OCI-LY1 (cell line): ENCODE data around the gene DNAAF3.

Source experiments
- H2AFZ ChIP-seq: fragments of 200-600 bp; sonication (generic), shearing (Covaris generic); 2 replicates; pipeline ENCODE4 v1.6.0; 2014; ENCODE audit warnings: antibody characterized with exemption, mild to moderate bottlenecking, low read length
- H3F3A ChIP-seq: fragments of 200-600 bp; sonication (generic), shearing (Covaris generic); 2 replicates; pipeline ENCODE4 v1.6.0; 2014; ENCODE audit warnings: mild to moderate bottlenecking, antibody characterized with exemption, low read length, moderate library complexity; ENCODE audit not compliant: insufficient read depth
- H3K27ac ChIP-seq: fragments of 200-600 bp; sonication (generic); 2 replicates; pipeline ENCODE4 v1.5.1; 2014; ENCODE audit warnings: low read length, mixed run types, mild to moderate bottlenecking, low read depth; ENCODE audit not compliant: poor library complexity, severe bottlenecking
- H3K27me3 ChIP-seq: fragments of 200-600 bp; sonication (generic); 2 replicates; pipeline ENCODE4 v1.6.0; 2014; ENCODE audit warnings: antibody characterized with exemption, mild to moderate bottlenecking, low read length, moderate library complexity; ENCODE audit not compliant: insufficient read depth
- H3K36me3 ChIP-seq: fragments of 200-600 bp; sonication (generic); 2 replicates; pipeline ENCODE4 v1.6.1; 2014; ENCODE audit warnings: mild to moderate bottlenecking, antibody characterized with exemption, low read length, moderate library complexity, mixed read lengths; ENCODE audit not compliant: insufficient read depth
- H3K4me1 ChIP-seq: fragments of 200-600 bp; sonication (generic); 2 replicates; pipeline ENCODE4 v1.5.1; 2014; ENCODE audit warnings: mild to moderate bottlenecking, low read length, moderate library complexity; ENCODE audit not compliant: insufficient read depth, severe bottlenecking
- H3K4me2 ChIP-seq: fragments of 200-600 bp; sonication (generic), shearing (Covaris generic); 2 replicates; pipeline ENCODE4 v1.6.1; 2014; ENCODE audit warnings: low read length
- H3K4me3 ChIP-seq: fragments of 200-600 bp; sonication (generic); 2 replicates; pipeline ENCODE4 v1.5.1; 2014; ENCODE audit warnings: low read length, low read depth, mild to moderate bottlenecking, mixed read lengths; ENCODE audit not compliant: poor library complexity, severe bottlenecking
- H3K79me2 ChIP-seq: fragments of 200-600 bp; shearing (Covaris generic); 2 replicates; pipeline ENCODE4 v1.6.1; 2016; ENCODE audit warnings: mixed run types, low read length, mixed read lengths; ENCODE audit not compliant: insufficient read depth
- H3K9ac ChIP-seq: fragments of 200-600 bp; sonication (generic), shearing (Covaris generic); 2 replicates; pipeline ENCODE4 v1.6.1; 2014; ENCODE audit warnings: mild to moderate bottlenecking, low read length, mixed read lengths
- H3K9me2 ChIP-seq: fragments of 200-600 bp; sonication (generic), shearing (Covaris generic); 2 replicates; pipeline ENCODE4 v1.6.1; 2014; ENCODE audit warnings: low read depth, mild to moderate bottlenecking, low read length, mixed read lengths
- H3K9me3 ChIP-seq: fragments of 200-600 bp; shearing (Covaris generic); 2 replicates; pipeline ENCODE4 v1.6.1; 2014; ENCODE audit warnings: low read length, mixed read lengths
- H4K20me1 ChIP-seq: fragments of 200-600 bp; sonication (generic), shearing (Covaris generic); 2 replicates; pipeline ENCODE4 v1.6.0; 2016; ENCODE audit warnings: mild to moderate bottlenecking, low read length; ENCODE audit not compliant: insufficient read depth
- EZH2 ChIP-seq: fragments of 200-600 bp; sonication (generic), shearing (Covaris generic); IDR thresholded peaks from 2 replicates; pipeline ENCODE4 v1.8.0; 2017; ENCODE audit warnings: borderline replicate concordance, mixed run types, mild to moderate bottlenecking, antibody characterized with exemption, low read length, moderate library complexity, mixed read lengths
- TF ChIP-seq, protein P1 (sequence below): fragments of 200-600 bp; sonication (generic), shearing (Covaris generic); IDR thresholded peaks from 2 replicates; pipeline ENCODE4 v1.5.1; 2017; ENCODE audit warnings: mild to moderate bottlenecking, antibody characterized with exemption, low read length, moderate library complexity, mixed read lengths

The DNAAF3 gene

DNA sequence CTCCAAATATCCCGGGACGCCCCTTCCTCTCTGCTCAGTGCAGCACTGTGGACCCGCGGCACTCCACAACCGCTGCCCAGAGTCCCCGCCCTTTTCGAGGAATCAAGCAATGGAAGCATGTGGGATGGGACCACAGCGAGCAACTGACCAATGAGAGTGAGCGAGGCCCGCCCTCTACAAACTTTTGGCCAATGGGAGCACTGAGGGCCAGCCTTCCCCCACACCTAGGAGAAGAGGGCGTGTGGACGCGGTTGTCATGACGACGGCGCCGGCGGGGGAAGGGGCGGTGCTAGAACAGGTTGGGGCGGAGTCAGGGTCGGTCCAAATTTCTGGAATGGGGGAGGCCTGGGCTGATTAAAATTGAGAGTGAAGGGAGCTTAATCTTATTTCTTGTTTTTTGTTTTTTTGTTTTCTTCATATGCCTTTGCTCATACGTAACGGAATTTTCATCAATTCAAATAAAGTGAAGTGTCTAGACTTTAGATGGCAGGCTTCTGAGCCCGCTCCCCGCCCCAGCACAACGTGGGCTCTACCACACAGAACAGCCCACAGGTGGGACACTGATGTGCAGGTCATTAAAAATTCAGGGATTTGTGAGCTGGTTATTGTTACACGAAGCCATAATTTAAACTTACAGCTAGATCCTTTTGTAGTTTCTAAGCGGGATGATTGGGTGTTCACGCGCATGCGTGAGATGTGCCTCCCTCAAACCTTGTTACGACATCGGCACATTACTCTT is at the start of gene DNAAF3:
Gene DNAAF3 (minus strand): TSS at position 84 of the 739 bp plus-strand sequence. CDS start 200 bp downstream, outside the sequence.
- H3K27ac ChIP-seq, result no peak within 1 kb of the TSS
- H3K79me2 ChIP-seq, result no peaks in the 10 kb centered on the region
- no peaks in the 10 kb centered on the region for H3K9me2 ChIP-seq
- no peaks in the 10 kb centered on the region for H3K9me3 ChIP-seq
- no peak within 1 kb of the TSS for H3K9ac ChIP-seq
- no peak within 1 kb of the TSS for H2AFZ ChIP-seq
- TF ChIP-seq EZH2, result no peak
- TF ChIP-seq, protein P1, sequence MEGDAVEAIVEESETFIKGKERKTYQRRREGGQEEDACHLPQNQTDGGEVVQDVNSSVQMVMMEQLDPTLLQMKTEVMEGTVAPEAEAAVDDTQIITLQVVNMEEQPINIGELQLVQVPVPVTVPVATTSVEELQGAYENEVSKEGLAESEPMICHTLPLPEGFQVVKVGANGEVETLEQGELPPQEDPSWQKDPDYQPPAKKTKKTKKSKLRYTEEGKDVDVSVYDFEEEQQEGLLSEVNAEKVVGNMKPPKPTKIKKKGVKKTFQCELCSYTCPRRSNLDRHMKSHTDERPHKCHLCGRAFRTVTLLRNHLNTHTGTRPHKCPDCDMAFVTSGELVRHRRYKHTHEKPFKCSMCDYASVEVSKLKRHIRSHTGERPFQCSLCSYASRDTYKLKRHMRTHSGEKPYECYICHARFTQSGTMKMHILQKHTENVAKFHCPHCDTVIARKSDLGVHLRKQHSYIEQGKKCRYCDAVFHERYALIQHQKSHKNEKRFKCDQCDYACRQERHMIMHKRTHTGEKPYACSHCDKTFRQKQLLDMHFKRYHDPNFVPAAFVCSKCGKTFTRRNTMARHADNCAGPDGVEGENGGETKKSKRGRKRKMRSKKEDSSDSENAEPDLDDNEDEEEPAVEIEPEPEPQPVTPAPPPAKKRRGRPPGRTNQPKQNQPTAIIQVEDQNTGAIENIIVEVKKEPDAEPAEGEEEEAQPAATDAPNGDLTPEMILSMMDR, result no peak
- no peak within 1 kb of the TSS for H3K4me2 ChIP-seq
- no peaks in the 10 kb centered on the region for H4K20me1 ChIP-seq
- no peaks in the 10 kb centered on the region for H3K4me1 ChIP-seq
- H3F3A ChIP-seq, result no peaks in the 10 kb centered on the region
- H3K27me3 ChIP-seq, result no peaks in the 10 kb centered on the region
- H3K4me3 ChIP-seq, result no peak within 1 kb of the TSS
- H3K36me3 ChIP-seq, result no peaks in the 10 kb centered on the region

DNA sequence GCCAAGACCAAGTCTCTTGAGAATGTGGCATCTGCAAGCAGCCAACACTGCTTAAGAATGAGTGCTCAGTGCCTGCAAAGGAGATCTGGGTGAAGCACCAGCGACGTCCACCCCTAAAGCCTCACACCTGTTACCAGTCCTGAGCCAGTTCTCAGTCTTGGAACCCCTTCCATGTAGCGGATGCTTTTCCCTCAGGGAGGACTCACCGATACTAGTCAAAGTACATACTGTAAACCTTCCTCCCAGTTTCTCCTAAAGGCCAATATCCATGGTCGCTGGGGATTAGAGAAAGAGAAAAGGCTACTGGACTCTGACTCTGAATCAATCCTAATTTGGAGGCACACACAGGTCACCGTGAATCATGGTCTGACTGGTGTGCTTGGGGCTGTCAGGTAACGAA is 47.1 kb upstream of the DNAAF3 start:
- no peak overlapping the region for H2AFZ ChIP-seq

DNA sequence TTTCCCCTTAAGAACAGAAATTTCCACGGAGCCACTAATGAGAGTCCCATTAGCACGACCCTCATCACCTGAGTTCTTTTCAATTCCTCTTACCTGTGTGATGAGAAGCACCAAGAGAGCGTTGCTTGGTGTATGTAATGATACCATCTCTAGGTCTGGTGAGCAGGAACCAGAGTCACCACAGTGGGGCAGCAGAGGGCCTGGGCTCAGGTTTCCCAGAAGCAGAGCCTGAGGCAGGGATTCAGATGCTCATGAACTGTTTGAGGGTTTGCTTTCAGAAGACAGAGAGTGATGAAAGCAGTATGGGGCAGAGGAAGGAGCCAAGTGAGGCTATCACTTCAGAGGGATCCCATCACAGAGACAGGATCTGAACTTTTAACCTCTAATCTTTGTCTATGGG is 46.0 kb upstream of the DNAAF3 start:
- TF ChIP-seq, protein P1, result peak; percentile 96
- TF ChIP-seq EZH2, result no peak

More for the DNA sequence above, 47.1 kb upstream of the DNAAF3 start:
- H3K4me2 ChIP-seq, result no peak overlapping the region
- no peaks in the 10 kb centered on the region for H3K9me3 ChIP-seq
- no peaks in the 10 kb centered on the region for H3K27me3 ChIP-seq
- H3K4me3 ChIP-seq, result no peak overlapping the region
- H3K9ac ChIP-seq, result no peak overlapping the region
- H3K79me2 ChIP-seq, result no peaks in the 10 kb centered on the region
- H3K4me1 ChIP-seq, result peaks cover 12% of the 10 kb centered on the region
- no peaks in the 10 kb centered on the region for H3F3A ChIP-seq
- H3K36me3 ChIP-seq, result no peaks in the 10 kb centered on the region
- H3K27ac ChIP-seq, result no peak overlapping the region
- TF ChIP-seq, protein P1, result no peak
- no peak for TF ChIP-seq EZH2
- H3K9me2 ChIP-seq, result no peaks in the 10 kb centered on the region
- no peaks in the 10 kb centered on the region for H4K20me1 ChIP-seq

More for the DNA sequence above, 46.0 kb upstream of the DNAAF3 start:
- Histone ChIP-seq H3K4me3 (no peak overlapping the region), H3K27me3 (no peaks in the 10 kb centered on the region), H2AFZ (no peak overlapping the region), H3K4me1 (peaks cover 11% of the 10 kb centered on the region), H3K36me3 (no peaks in the 10 kb centered on the region), H3K27ac (no peak overlapping the region), H3K9ac (no peak overlapping the region), H3K79me2 (no peaks in the 10 kb centered on the region), H4K20me1 (no peaks in the 10 kb centered on the region), H3K4me2 (no peak overlapping the region), H3K9me2 (no peaks in the 10 kb centered on the region), H3F3A (no peaks in the 10 kb centered on the region), H3K9me3 (no peaks in the 10 kb centered on the region)
